NCI-H2171 (cell line): Measurements from ENCODE around the gene FIGN.

ENCODE experiments used
- DNase-seq: peaks from one replicate; lab custom pipeline; 2025; lab: John Stamatoyannopoulos, UW

Gene FIGN, protein sequence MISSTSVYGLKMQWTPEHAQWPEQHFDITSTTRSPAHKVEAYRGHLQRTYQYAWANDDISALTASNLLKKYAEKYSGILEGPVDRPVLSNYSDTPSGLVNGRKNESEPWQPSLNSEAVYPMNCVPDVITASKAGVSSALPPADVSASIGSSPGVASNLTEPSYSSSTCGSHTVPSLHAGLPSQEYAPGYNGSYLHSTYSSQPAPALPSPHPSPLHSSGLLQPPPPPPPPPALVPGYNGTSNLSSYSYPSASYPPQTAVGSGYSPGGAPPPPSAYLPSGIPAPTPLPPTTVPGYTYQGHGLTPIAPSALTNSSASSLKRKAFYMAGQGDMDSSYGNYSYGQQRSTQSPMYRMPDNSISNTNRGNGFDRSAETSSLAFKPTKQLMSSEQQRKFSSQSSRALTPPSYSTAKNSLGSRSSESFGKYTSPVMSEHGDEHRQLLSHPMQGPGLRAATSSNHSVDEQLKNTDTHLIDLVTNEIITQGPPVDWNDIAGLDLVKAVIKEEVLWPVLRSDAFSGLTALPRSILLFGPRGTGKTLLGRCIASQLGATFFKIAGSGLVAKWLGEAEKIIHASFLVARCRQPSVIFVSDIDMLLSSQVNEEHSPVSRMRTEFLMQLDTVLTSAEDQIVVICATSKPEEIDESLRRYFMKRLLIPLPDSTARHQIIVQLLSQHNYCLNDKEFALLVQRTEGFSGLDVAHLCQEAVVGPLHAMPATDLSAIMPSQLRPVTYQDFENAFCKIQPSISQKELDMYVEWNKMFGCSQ

DNA sequence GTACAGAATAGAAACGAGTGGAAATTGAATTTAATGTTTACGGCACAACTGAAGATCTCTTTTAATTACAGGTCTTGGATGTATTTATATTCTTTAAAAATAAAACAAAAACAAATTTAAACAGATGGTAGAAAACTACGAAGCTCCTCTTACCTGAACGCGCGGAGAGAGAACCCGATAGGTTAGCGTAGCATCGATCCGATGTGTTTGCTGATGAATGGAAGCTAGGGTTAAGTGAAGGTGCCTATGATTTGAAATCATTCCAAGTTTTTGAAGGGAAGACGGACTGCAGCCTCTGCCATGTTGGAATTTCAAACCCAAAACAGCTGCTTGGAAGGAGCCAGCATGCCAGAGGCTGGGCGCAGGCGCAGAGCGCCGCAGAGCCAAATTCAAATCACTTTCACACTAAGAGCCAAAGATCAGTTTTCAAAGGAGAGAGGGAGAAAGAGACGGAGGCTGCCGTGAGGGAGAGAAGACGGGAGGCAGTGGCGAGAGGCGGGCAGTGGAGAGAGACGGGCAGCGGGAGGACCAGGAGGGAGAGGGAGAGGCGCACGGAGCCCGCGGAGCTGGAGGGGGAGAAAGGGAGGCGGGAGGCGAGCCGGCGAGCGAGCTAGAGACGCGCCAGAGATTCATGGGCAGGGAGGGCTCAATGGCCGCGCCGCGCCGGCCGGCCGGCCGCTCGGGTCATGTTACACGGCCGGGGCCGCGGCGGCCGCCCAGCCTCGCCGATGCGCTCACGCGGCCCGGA, at the start of gene FIGN:
FIGN (minus strand) TSS at position 324 of the 748 bp plus-strand sequence. CDS start 1,081 bp downstream, outside the sequence.
- no peak for DNase-seq

DNA sequence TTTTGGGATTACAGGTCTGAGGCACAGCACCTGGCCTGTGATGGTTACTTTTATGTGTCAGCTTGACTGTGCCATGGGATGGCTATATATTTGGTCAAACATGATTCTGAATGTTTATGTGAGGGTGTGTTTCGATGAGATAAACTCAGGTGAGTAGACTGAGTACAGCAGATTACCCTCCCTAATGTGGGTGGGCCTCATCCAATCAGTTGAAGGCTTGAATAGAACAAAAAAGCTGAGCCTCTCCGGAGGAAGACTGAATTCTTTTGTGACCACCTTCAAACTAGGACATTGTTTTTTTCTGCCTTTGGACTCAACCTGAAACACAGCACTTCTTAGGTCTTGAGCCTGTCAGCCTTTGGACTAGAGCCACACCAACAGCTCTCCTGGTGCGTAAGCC, 49.4 kb upstream of the FIGN start:
- DNase-seq, result no peak

DNA sequence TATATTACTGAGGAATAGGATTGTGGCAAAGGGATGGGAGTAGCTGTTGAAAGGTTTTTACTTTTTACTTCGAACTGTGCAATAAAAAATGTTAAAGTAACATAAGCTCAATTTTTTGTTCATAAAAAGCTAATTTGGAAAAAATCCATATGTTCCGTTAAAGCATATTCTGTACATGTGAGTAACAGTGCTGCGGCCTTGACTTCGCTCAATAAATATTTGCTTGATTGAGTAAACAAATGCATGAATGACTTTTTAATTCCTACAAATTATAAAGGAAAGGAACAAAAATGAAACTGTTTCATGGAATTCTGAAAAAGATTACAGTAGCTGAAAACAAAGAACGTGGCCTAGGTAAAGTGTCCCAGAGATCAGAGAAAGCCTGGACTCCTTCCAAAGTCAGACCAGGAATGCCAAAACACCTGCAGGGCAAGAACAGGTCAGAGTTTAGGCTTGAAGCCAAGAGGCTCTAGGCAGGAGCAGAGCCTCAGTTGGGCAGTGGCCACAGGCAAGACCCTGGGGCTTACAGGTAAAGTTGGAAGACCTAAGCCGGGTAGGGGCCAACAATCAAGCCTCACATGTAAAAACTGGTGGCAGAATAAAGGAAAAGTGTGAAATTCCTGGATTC, 44.3 kb upstream of the FIGN start:
- no peak for DNase-seq

DNA sequence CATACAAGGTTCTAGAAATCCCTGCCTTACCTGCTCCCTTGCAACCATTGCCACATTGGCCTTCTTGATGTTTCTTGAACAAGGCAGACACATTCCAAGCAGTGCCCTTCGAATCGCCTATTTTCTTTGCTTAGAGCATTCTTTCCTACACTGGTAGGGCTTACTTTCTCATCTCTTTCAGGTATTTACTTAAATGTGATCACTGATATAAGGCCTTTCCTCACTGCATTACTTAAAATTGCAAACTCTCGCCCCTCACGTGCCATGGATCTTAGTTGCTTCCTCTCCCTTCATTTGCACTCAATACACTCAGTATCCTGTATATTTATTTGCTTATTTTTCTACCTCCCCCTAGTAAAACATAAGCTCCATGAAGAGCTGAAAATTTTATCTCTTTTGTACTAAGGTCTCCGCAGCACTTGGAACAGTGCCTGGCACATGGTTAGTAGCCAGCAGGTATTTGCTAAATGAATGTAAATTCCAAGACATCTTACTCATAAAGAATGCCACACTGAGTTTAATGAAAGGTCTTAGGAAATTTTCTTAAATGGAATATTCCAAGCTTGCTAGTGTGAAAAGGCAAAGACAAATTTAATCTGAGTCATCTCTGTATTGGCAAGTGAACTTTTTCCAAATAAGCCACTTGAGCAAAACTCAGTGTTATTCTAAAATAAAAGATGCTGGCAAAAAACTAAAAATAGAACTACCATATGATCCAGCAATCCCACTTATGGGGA, 42.4 kb upstream of the FIGN start:
- no peak for DNase-seq

DNA sequence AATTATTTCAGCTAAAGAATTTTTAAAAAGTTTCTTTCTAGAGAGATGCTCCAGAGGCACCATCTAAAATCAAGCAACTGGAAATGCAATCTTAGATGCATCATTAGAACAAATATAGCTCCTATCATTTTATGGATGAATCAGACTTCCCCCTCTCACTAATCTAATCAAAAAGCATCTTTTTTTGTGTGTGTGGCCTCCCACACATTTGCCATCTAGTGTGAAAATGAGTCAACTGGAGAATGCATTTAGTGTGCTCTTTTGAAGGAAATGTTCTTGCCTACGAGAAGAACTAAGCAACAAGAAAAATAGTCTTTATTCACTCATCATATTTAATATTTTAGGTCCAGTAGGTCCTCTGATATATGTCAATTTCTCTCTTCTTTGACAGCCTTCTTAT, 39.5 kb upstream of the FIGN start:
- DNase-seq, result no peak

DNA sequence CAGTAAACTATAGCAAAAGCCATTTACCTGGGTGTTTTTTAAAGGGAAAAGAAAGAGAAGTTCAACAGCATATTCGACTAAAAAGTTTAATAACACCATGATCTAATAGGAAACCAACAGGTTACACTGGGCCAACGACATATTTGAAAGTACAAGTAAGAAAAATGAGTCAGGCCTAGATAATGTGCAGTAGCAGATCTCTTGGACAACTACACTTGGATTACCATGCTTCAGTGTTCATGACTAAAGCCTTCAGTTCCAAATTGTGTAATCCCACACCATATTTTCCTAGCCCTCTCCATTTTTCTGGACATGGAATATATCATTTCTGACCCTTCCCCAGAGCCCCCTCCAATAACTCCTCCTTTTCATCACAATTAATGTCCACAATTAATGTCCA, 39.1 kb upstream of the FIGN start:
- DNase-seq, result no peak

DNA sequence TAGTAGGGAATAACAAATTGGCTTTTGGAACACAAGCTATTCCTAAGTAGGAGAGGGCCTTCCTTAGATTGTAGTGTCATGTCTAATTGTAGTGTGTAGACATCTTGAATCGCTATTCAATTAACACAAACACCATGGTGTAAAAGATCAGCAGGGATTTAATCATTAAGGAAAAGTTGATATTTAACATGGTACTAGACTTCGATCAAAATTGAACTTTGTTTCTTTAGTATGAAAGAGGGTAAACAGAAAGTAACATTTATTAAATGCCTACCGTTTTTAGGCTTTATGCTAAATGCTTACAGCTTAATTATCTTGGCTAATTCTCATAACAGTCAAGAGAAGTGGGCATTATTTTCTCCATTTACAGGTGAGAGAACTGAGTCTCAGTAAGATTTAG, 37.5 kb upstream of the FIGN start:
- no peak for DNase-seq

DNA sequence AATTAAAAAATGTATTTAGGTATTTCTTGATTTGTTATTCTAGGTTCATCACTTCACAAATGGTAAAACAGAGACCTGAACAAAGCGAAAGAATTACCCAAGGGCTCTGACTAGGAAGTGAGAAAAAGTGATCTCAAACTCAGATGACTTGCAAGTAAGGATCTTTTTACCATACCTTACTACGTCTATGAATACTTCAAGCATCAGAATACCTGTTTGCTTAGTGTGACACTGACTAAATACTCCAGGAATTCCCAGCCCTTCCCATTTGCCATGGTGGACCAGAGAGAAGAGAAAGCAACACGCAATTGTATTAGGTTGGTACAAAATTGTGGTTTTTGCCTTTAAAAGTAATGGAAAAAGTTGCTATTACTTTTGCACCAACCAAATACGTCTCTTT, 35.8 kb upstream of the FIGN start:
- no peak for DNase-seq

DNA sequence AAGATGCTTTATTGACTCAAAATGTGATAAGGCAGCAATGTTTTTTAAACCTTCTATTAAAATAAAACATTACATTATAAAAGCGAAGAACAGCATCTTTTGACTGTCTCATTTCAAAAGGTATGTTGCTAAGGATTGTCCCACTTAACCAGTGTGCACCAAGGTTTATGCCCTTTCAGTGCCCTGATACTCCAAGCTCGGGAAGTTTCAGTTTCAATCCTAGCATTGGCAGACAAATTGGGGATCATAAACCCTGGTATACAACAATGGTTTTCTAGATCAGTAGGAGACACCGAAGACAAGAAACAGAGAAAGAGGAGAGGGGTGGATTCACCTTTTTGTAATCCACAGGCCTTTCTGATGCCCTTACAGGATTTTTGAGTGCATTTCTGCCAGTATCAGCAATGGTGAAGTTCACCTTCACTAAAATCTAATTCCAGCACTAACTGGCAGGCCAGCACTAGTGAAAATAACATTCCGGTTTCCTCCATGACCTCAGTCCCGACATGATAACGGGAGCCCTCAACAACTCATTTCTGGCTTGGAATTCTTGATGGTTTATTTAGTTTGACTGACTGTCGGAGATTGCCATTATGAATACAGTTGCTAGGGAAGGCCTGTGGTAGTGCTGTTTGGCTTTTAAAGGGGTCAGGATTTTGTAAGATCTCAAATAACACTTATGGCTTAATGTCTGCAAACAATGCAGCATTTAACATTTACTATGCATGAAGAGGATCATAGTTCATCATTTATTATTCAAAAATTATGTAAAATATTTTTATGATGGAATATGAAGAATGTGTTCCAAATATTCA, 33.3 kb upstream of the FIGN start:
- DNase-seq, result no peak

DNA sequence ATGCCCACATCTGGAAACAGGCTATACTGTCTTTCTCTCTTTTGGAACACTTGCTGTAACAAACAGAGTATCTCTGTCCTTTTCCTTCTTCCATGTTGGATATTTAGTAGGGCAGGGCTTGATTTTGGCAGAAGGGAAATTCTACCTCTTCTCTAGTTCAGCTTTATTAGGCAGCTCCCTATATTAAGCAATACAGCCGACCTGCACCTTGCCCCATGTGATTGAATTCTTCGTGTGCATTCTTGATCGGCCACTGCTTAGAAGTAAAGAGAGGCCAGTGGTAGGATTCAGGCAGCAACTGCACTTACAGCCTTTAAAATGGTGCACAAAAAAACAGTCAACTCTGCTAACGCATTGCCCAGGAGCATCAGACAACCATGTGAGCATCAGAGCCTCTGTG, 31.3 kb upstream of the FIGN start:
- no peak for DNase-seq

DNA sequence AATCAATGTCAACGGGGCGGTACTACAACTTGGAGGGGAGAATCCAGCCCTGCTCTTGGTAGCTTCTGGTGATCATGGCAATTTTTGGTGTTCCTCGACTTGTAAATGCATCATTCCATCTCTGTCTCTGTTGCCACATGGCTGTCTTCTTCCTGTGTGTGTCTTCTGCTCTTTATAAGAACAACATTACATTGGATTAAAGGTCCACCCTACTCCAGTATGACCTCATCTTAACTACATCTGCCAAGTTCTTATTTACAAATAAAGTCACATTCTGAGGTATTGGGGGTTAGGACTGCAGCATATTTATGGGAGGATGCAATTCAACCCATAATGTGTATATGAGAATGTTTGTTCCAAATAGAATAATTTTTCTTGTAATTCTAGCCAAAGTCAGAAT, 28.8 kb upstream of the FIGN start:
- no peak for DNase-seq

DNA sequence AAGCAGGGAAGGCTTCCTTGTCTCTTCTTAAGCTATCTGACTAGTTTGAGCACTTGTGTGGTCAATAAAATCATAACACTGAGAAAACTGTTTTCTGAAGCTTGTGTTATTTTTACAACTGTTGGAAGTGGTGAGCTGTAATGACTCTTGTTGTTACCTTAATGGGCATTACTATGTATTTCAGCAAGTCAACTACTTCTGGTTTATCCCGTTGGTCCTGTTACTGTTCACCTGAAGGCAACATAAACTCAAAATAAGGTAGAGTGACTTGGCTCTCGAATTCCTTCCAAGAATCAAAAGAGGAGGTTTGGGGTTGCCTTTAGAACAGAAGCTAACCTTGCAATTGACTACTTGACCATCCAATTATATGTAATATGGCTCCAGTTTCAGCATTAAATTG, 23.2 kb upstream of the FIGN start:
- DNase-seq, result no peak

DNA sequence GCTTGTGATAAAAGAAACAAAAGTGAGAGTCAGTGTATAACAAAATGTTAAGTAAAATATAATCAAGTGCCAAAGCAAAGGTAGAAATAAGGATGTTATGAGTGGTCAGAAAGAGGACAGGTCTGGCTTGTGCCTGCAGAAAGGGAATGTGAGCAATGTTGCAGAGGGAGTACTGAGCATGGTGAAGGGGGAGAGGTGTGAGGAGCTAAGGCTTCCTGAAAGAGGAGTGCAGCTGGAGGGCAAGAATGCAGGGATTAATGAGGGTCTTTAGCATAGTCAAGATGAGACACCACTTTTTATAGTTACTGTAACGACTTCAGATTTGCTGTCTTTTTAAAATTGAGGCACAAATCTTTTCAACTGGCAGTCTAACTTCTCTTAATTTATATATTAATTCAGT, 22.0 kb upstream of the FIGN start:
- DNase-seq, result no peak

DNA sequence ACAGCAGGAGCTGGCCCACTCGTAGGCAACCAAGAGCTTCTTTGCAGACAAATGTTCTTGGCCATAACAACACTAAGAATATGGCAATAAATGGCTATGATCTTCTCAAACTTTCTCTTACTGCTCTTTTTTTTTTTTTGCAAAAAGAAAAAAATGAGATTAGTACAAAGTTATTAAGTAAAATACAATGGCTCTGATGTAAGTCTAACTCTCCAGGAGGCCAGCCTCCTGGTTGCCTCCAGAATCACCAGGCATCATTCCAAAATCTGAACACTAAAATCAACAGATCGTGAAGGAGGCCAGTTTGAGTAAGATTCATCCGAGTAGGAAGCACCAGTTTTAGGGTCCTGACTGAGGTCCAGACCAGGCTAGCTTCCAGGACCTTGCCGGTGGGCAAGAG, 20.8 kb upstream of the FIGN start:
- no peak for DNase-seq

DNA sequence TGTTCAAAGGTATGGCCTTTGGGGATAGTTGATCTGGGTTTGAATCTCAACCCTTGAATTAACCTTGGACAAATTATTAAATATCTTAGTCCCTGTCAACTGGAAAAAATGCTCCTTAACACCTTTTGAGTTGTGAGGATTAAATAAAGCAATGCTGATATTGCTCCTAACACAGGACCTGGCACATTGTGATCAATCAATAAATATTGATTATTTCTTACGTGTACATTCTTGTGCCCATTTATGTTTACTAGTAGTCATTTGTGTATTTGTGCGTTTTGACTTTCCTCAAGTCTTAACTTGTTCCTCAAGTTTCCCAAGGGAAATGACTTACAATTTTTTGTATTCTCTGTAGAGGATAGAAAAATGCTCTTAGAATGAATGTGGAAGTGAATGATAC, 19.6 kb upstream of the FIGN start:
- no peak for DNase-seq

DNA sequence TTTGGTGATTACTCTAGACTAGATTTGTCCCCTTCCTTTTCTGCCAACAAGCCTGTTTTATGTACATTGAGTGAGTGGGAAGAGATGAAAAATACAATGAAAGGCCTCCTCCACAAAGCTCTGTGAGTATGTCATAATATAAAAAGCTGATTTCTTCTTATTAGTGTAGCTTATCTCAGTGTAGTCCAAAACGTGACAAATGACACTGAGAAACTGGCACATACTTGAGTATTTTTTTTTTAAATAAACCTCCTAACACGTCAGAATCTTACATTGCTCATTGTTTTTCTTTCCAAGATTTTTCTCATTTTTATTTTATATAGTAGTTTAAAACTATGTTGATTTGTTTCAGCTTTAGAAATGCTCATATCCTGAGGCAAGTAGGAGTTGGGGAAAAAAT, 17.9 kb upstream of the FIGN start:
- no peak for DNase-seq

DNA sequence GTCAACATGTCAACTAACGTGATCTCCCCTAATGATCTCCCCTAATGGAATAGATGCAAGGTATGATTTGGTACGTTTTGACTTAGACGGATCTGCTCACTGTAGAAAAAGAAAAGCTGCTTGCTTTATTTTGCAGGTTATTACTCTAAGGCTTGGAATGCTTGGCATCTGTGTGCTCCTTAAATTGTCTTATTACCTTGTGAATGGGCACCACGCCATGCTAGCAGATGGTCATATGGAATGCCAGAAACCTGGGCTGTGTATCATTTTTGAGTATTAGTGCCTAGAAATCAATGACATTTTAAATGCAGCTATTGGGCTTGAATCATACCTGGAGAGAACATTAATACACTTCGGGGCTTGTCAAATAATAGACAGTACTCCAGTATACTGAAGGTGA, 16.5 kb upstream of the FIGN start:
- no peak for DNase-seq

DNA sequence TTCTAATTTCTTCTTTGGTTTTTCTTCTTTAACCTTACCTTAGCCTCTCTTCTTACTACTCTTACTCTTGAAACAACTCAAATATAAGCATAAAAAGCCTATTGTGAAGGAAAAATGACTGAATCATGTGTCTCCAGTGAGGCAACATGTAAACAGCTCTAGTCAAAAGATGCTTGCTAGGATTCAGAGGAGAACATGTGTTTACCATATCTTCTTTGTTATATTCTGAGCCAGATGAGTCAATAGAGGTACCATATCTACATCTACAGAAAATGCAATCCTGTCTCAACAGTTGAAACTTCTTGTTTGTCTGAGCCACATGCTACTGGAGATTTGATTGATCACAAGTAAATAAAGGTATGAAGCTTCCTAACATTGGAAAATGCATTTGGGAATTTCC, 15.9 kb upstream of the FIGN start:
- no peak for DNase-seq

DNA sequence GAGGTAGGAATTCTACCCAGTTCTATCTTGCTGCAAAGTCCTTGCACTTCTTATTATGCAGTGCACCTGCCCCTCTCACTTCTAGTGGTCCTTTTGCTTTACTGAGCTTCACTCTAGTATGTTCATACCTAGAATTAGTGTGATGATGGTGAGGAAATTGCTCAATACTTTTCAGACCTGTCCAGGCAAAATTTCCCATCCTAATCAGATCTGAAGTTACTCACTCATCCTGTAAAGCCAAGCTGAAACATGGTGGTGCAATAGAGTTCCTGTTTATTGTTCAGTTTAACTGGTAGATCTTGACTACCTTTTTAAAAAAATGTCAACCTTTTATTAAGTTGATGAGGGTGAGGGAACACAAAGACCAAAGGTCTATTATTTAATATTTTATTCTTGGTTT, 12.6 kb upstream of the FIGN start:
- DNase-seq, result no peak

DNA sequence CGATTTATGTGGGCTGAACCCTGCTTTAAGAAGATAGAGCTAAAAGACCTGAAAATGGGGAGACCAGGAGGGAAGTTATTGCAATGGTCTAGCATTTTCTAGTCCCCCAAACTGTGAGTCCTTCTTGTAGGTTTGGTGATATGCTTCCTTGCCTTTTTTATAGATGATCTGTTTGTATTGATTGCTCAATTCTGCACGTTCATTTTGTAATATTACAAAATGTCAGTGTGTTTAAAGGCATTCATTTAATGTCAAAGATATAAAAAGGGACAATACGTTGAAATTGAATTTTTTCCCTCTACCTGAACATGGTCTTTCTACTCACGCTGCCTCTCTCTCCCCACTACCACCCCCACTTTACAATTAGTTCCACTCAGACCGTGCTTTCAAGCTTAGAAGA, 5.6 kb upstream of the FIGN start:
- no peak for DNase-seq

DNA sequence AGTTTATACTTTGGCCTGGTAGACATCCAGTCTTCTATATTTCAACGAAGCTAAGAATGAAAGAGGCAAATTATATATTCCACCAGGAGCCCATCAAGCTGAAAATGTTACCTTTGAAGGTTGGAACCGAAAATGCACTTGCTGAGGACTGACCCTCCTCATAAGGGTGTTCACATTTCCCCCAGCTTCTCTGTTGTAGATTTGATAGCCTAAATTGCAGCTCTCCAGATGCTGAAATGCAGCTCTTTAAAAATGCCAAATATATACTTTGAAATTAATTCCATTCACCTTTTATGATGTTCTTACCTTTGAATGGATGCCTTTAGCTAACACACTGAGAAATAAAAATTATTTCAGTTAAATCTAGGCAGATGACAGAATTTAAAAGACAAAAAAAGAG, 1.8 kb upstream of the FIGN start:
- no peak for DNase-seq
